ENCODE measurements around the gene PLXNA1. TPM values are rescaled to one million over a fixed set of nuclear protein-coding genes. Genes with fewer than 3 reads are reported as not detected.

The PLXNA1 gene
- total and polyA plus RNA-seq, 9 of the 15 experiments (the other 6 are each of a cell fraction or from before 2014, with no cell fraction given), result 0.23 to 59.9 (median 16.8) TPM

- TF ChIP-seq ELF2 (CRISPR knock-in tag; IDR thresholded peaks at IDR 0.05), result no peak
- peak; percentile 86 for TF ChIP-seq MYC (IDR thresholded peaks at IDR 0.05; ENCODE audit: low read depth, low read length)
- no peak for TF ChIP-seq MYC (CRISPR knock-in tag; IDR thresholded peaks at IDR 0.05; ENCODE audit: borderline replicate concordance, low read depth)
- TF ChIP-seq, protein P1, sequence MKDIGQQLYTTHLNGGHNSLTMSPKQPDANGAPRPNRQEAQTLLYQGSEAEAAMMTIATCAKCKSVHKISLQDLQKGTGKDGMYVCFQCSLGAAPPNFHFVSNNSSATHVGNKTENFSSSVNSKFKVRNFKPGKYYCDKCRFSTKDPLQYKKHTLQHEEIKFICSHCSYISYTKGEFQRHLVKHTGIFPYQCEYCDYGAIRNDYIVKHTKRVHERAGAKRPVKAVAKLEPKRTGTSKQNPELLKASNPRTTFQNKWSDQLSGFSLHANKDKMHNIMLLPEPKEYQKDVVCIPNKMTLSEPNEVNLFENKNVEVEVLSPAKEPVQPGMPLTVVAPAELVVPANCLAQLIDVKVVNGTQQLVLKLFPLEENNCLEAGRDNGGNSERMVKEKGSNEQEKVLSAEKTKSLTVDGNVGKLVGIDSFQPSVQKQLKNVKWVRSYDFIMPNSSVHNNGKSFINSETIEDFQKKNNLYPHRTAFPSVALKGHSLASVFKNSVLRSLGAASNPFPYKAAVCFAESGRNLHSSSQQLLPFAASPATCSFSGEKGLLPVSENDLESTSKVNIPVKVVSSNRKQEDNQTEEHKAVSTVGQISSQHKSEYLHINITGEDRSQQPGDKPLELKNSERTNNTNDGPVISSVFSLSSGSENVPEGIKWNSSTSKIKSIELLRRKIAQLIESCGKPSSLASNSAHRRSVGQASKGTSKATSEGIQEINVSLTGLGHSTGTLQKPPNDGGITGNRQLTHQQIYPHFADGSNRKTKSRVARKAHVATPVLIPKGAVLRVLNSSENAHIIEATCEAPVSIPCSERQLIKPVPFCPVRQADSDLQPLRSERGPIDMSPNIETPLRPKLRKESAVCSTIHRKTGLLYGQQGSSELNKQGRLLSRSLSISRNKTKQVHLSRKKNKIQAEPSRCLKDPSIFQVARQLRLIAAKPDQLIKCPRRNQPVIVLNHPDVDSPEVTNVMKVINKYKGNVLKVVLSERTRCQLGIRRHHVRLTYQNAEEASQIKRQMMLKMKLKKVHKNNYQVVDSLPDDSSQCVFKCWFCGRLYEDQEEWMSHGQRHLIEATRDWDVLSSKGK (CRISPR knock-in tag; IDR thresholded peaks at IDR 0.05), result no peak
- TF ChIP-seq, protein P2, sequence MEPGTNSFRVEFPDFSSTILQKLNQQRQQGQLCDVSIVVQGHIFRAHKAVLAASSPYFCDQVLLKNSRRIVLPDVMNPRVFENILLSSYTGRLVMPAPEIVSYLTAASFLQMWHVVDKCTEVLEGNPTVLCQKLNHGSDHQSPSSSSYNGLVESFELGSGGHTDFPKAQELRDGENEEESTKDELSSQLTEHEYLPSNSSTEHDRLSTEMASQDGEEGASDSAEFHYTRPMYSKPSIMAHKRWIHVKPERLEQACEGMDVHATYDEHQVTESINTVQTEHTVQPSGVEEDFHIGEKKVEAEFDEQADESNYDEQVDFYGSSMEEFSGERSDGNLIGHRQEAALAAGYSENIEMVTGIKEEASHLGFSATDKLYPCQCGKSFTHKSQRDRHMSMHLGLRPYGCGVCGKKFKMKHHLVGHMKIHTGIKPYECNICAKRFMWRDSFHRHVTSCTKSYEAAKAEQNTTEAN (CRISPR knock-in tag; IDR thresholded peaks at IDR 0.05), result no peak
- TF ChIP-seq, protein P3, sequence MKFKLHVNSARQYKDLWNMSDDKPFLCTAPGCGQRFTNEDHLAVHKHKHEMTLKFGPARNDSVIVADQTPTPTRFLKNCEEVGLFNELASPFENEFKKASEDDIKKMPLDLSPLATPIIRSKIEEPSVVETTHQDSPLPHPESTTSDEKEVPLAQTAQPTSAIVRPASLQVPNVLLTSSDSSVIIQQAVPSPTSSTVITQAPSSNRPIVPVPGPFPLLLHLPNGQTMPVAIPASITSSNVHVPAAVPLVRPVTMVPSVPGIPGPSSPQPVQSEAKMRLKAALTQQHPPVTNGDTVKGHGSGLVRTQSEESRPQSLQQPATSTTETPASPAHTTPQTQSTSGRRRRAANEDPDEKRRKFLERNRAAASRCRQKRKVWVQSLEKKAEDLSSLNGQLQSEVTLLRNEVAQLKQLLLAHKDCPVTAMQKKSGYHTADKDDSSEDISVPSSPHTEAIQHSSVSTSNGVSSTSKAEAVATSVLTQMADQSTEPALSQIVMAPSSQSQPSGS (CRISPR knock-in tag; IDR thresholded peaks at IDR 0.05), result no peak
- no peak for TF ChIP-seq SUPT5H (IDR thresholded peaks at IDR 0.05)
- TF ChIP-seq NR2F6 (CRISPR knock-in tag; IDR thresholded peaks at IDR 0.05), result no peak
- TF ChIP-seq RCOR1 (IDR thresholded peaks at IDR 0.05; ENCODE audit: borderline replicate concordance in 1 of 2, low read depth in 2 of 2, low read length in 2 of 2), result peak in 1 of 2 experiments; percentile 12; a peak in 1 of 4 replicates
- TF ChIP-seq RNF219 (CRISPR knock-in tag; IDR thresholded peaks at IDR 0.05), result no peak
- TF ChIP-seq, protein P4, sequence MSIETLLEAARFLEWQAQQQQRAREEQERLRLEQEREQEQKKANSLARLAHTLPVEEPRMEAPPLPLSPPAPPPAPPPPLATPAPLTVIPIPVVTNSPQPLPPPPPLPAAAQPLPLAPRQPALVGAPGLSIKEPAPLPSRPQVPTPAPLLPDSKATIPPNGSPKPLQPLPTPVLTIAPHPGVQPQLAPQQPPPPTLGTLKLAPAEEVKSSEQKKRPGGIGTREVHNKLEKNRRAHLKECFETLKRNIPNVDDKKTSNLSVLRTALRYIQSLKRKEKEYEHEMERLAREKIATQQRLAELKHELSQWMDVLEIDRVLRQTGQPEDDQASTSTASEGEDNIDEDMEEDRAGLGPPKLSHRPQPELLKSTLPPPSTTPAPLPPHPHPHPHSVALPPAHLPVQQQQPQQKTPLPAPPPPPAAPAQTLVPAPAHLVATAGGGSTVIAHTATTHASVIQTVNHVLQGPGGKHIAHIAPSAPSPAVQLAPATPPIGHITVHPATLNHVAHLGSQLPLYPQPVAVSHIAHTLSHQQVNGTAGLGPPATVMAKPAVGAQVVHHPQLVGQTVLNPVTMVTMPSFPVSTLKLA (conservative IDR thresholded peaks at IDR 0.05), result peak; percentile 90 to 93
- TF ChIP-seq, protein P5, sequence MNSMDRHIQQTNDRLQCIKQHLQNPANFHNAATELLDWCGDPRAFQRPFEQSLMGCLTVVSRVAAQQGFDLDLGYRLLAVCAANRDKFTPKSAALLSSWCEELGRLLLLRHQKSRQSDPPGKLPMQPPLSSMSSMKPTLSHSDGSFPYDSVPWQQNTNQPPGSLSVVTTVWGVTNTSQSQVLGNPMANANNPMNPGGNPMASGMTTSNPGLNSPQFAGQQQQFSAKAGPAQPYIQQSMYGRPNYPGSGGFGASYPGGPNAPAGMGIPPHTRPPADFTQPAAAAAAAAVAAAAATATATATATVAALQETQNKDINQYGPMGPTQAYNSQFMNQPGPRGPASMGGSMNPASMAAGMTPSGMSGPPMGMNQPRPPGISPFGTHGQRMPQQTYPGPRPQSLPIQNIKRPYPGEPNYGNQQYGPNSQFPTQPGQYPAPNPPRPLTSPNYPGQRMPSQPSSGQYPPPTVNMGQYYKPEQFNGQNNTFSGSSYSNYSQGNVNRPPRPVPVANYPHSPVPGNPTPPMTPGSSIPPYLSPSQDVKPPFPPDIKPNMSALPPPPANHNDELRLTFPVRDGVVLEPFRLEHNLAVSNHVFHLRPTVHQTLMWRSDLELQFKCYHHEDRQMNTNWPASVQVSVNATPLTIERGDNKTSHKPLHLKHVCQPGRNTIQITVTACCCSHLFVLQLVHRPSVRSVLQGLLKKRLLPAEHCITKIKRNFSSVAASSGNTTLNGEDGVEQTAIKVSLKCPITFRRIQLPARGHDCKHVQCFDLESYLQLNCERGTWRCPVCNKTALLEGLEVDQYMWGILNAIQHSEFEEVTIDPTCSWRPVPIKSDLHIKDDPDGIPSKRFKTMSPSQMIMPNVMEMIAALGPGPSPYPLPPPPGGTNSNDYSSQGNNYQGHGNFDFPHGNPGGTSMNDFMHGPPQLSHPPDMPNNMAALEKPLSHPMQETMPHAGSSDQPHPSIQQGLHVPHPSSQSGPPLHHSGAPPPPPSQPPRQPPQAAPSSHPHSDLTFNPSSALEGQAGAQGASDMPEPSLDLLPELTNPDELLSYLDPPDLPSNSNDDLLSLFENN (IDR thresholded peaks at IDR 0.05; ENCODE audit: low read depth in 2 of 2, low read length in 2 of 2), result peak in 1 of 2 experiments; percentile 38; a peak in 1 of 4 replicates
These were observed 3.1 kb downstream of the PLXNA1 start (continued) for GRCh38 chr3:126986001-126986400.

Measured in K562 (cell line).